Measurements from ENCODE around the gene MTHFR. TPM values are rescaled to one million over a fixed set of nuclear protein-coding genes. Genes with fewer than 3 reads are reported as not detected.

MTHFR gene
- total RNA-seq, 2 donors from 2014 or later: 22.3 to 30.0 TPM

DNA sequence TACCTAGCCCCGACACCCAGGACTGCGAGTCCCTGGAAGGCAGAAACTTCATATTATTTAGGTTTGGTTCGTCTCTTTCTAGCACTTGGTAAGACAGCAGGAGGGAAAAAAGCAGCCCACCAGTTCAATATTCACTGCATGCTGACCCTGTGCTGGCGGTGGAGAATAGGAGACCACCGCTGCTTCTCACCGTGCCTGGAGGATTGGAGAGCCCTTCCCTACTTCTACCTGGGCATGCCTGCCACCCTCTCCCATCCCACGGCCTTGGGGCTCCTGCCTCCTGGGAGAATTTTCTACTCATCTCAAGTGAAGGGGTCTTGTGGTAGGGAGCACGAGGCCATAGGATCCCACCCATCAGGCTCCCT lies 5.4 kb downstream of the MTHFR start:
- no peak overlapping the region for H3K27ac ChIP-seq (ENCODE audit: low read depth, low read length)

DNA sequence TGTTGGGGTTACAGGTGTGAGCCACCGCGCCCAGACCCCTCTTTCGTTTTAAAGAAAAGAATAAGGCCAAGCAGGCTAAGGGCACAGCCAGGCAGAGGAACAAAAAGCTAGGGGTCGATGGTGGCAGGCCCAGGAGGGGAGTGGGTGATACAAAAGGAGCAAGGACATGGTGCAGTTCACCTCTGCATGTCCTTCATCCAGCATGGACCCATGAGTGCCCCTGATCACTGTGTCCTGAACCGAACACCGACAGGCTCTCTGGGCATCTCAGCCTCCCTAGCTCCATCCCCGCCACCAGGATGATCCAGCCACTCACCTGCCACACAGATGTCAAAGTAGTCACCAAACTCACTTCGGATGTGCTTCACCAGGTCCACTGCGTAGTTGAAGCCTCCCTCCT lies 5.9 kb downstream of the MTHFR start:
- H3K36me3 ChIP-seq (ENCODE audit: control insufficient read depth, insufficient read depth, low read length): peaks cover 28% of the 10 kb centered on the region
- 88 to 93% methylated on average over 7 to 9 of the region's 9 CpGs for WGBS, 2 experiments (ENCODE audit: insufficient coverage in 1 of 2, insufficient read length in 1 of 2)
- peaks cover 33% of the 10 kb centered on the region for H3K36me3 Mint-ChIP-seq (ENCODE audit: low read depth)
- H3K27ac Mint-ChIP-seq: peak overlapping the region; percentile 58
- H3K9me3 ChIP-seq (ENCODE audit: control insufficient read depth, low read length): no peaks in the 10 kb centered on the region
- no peak overlapping the region for H3K27ac ChIP-seq (ENCODE audit: low read depth, low read length)
- H3K9me3 Mint-ChIP-seq: no peaks in the 10 kb centered on the region
- no peak overlapping the region for H3K9ac ChIP-seq (ENCODE audit: extremely low read depth, low read length, poor library complexity, severe bottlenecking)
- DNase-seq: no peak
- peaks cover 25% of the 10 kb centered on the region for H3K4me1 Mint-ChIP-seq
- TF ChIP-seq, protein P1, sequence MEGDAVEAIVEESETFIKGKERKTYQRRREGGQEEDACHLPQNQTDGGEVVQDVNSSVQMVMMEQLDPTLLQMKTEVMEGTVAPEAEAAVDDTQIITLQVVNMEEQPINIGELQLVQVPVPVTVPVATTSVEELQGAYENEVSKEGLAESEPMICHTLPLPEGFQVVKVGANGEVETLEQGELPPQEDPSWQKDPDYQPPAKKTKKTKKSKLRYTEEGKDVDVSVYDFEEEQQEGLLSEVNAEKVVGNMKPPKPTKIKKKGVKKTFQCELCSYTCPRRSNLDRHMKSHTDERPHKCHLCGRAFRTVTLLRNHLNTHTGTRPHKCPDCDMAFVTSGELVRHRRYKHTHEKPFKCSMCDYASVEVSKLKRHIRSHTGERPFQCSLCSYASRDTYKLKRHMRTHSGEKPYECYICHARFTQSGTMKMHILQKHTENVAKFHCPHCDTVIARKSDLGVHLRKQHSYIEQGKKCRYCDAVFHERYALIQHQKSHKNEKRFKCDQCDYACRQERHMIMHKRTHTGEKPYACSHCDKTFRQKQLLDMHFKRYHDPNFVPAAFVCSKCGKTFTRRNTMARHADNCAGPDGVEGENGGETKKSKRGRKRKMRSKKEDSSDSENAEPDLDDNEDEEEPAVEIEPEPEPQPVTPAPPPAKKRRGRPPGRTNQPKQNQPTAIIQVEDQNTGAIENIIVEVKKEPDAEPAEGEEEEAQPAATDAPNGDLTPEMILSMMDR (conservative IDR thresholded peaks at IDR 0.05): no peak
- no peak overlapping the region for H3K4me3 Mint-ChIP-seq
- no peaks in the 10 kb centered on the region for H3K27me3 Mint-ChIP-seq (ENCODE audit: insufficient read depth)
- no peak overlapping the region for H3K4me3 ChIP-seq (ENCODE audit: low read length)
- no peaks in the 10 kb centered on the region for H3K27me3 ChIP-seq (ENCODE audit: control insufficient read depth, insufficient read depth, low read length, poor library complexity, severe bottlenecking)
- peaks cover 10% of the 10 kb centered on the region for H3K4me1 ChIP-seq (ENCODE audit: control insufficient read depth, insufficient read depth, low read length)

More for the DNA sequence above, 5.4 kb downstream of the MTHFR start:
- TF ChIP-seq, protein P1 (conservative IDR thresholded peaks at IDR 0.05): no peak
- Histone ChIP-seq H3K9me3 (ENCODE audit: control insufficient read depth, low read length) (no peaks in the 10 kb centered on the region), H3K27me3 (ENCODE audit: control insufficient read depth, insufficient read depth, low read length, poor library complexity, severe bottlenecking) (no peaks in the 10 kb centered on the region), H3K4me1 (ENCODE audit: control insufficient read depth, insufficient read depth, low read length) (peaks cover 10% of the 10 kb centered on the region), H3K36me3 (ENCODE audit: control insufficient read depth, insufficient read depth, low read length) (peaks cover 24% of the 10 kb centered on the region), H3K9ac (ENCODE audit: extremely low read depth, low read length, poor library complexity, severe bottlenecking) (no peak overlapping the region), H3K4me3 (ENCODE audit: low read length) (no peak overlapping the region)
- no peak for DNase-seq
- Mint-ChIP-seq H3K27me3 (ENCODE audit: insufficient read depth) (no peaks in the 10 kb centered on the region), H3K4me1 (peaks cover 25% of the 10 kb centered on the region), H3K9me3 (no peaks in the 10 kb centered on the region), H3K4me3 (no peak overlapping the region), H3K27ac (peak overlapping the region; percentile 58), H3K36me3 (ENCODE audit: low read depth) (peaks cover 30% of the 10 kb centered on the region)
- 94 to 96% methylated on average over 6 to 8 of the region's 8 CpGs for WGBS, 2 experiments (ENCODE audit: insufficient coverage in 1 of 2, insufficient read length in 1 of 2)

DNA sequence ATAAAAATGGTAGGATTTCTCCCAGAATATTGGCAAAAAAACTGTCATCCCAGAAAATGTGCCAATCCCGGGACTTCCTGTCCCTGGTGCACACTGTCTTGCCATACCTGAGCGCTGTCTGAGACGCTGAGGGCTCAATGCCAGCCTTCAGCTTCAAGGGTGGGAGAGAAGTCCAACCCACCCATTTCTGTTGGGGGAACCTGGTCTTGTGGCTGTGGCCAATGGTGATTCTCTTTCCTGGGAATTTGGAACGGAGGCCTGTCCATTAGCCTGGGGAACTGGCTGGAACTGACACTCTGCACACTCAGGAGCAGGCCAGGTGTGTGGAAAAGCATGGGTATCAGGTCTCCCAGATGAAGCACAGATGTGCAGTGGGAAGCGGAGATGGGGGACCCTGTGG lies 6.7 kb downstream of the MTHFR start:
- peak overlapping the region; percentile 30 for H3K27ac Mint-ChIP-seq
- 97 to 100% methylated on average over 2 to 5 of the region's 5 CpGs for WGBS, 2 experiments (ENCODE audit: insufficient coverage in 1 of 2, insufficient read length in 1 of 2)
- H3K27ac ChIP-seq (ENCODE audit: low read depth, low read length): no peak overlapping the region

More for the DNA sequence above, 6.7 kb downstream of the MTHFR start:
- peaks cover 37% of the 10 kb centered on the region for H3K36me3 Mint-ChIP-seq (ENCODE audit: low read depth)
- H3K4me3 Mint-ChIP-seq: no peak overlapping the region
- H3K27me3 ChIP-seq (ENCODE audit: control insufficient read depth, insufficient read depth, low read length, poor library complexity, severe bottlenecking): no peaks in the 10 kb centered on the region
- no peak overlapping the region for H3K9ac ChIP-seq (ENCODE audit: extremely low read depth, low read length, poor library complexity, severe bottlenecking)
- H3K36me3 ChIP-seq (ENCODE audit: control insufficient read depth, insufficient read depth, low read length): peaks cover 34% of the 10 kb centered on the region
- peaks cover 10% of the 10 kb centered on the region for H3K4me1 ChIP-seq (ENCODE audit: control insufficient read depth, insufficient read depth, low read length)
- H3K27me3 Mint-ChIP-seq (ENCODE audit: insufficient read depth): no peaks in the 10 kb centered on the region
- H3K9me3 ChIP-seq (ENCODE audit: control insufficient read depth, low read length): no peaks in the 10 kb centered on the region
- no peak overlapping the region for H3K4me3 ChIP-seq (ENCODE audit: low read length)
- no peak for DNase-seq
- TF ChIP-seq, protein P1 (conservative IDR thresholded peaks at IDR 0.05): no peak
- H3K9me3 Mint-ChIP-seq: no peaks in the 10 kb centered on the region
- peaks cover 19% of the 10 kb centered on the region for H3K4me1 Mint-ChIP-seq
